PC-3 (cell line): ENCODE data around the gene CPZ.

Experiments
- CTCF ChIP-seq: fragments of 300-600 bp; sonication (generic); conservative IDR thresholded peaks from 2 replicates; pipeline ENCODE4 v1.5.1; 2017; ENCODE audit warnings: antibody characterized with exemption, low read depth, mild to moderate bottlenecking, low read length
- EZH2 ChIP-seq: fragments of 300-600 bp; sonication (generic); IDR thresholded peaks from one replicate; pipeline ENCODE4 v1.6.1; 2017; ENCODE audit warnings: antibody characterized with exemption, mild to moderate bottlenecking, low read length; ENCODE audit not compliant: unreplicated experiment
- EZH2phosphoT487 ChIP-seq: fragments of 300-600 bp; sonication (generic); IDR thresholded peaks from 2 replicates; pipeline ENCODE4 v1.6.1; 2018; ENCODE audit warnings: mild to moderate bottlenecking, antibody characterized with exemption, low read length, borderline replicate concordance

- TF ChIP-seq EZH2 (no peak), CTCF (no peak), EZH2phosphoT487 (no peak)
These were observed 19.3 kb upstream of the CPZ start for GRCh38 chr4:8573266-8573665.
